HepG2 (cell line): Measurements from ENCODE around the gene LAMA5. TPM values are rescaled to one million over a fixed set of nuclear protein-coding genes. Genes with fewer than 3 reads are reported as not detected.

Experiments used
- BCL6 ChIP-seq: IDR thresholded peaks from 2 replicates; pipeline ENCODE4 v1.6.1; 2016; ENCODE audit warnings: missing genetic modification reagents, missing compliant biosample characterization
- CBX2 ChIP-seq, 2 experiments: fragments of 200-600 bp in 1 of 2; sonication (generic); formaldehyde crosslinking in 1 of 2; IDR thresholded peaks; 2 replicates each; pipeline versions ENCODE4 v1.7.0 to v1.8.1; 2018 to 2022; ENCODE audit warnings: low read depth in 2 of 2, low read length in 1 of 2, mild to moderate bottlenecking in 1 of 2, missing genetic modification reagents in 1 of 2
- CHD4 ChIP-seq: fragments of 200-600 bp; sonication (generic); IDR thresholded peaks from 2 replicates; pipeline ENCODE4 v1.7.0; 2017; ENCODE audit warnings: mild to moderate bottlenecking, low read length, borderline replicate concordance
- FOXK1 ChIP-seq: sonication (generic); formaldehyde crosslinking; IDR thresholded peaks from 2 replicates; pipeline ENCODE4 v1.4.0; 2020; ENCODE audit warnings: low read depth, missing genetic modification reagents, borderline replicate concordance
- HCFC1 ChIP-seq: fragments of 150-350 bp; IDR thresholded peaks from 2 replicates; pipeline ENCODE4 v1.6.1; 2014; ENCODE audit warnings: low read depth, low read length
- HDAC1 ChIP-seq: sonication (generic); formaldehyde crosslinking; IDR thresholded peaks from 2 replicates; pipeline ENCODE4 v1.5.1; 2020; ENCODE audit warnings: mild to moderate bottlenecking, missing genetic modification reagents
- MLLT10 ChIP-seq: sonication (generic); formaldehyde crosslinking; IDR thresholded peaks from 2 replicates; pipeline ENCODE4 v1.4.0; 2020; ENCODE audit warnings: missing genetic modification reagents
- NFIB ChIP-seq: sonication (generic); formaldehyde crosslinking; IDR thresholded peaks from 2 replicates; pipeline ENCODE4 v1.9.0; 2021; ENCODE audit warnings: missing genetic modification reagents, mild to moderate bottlenecking, borderline replicate concordance
- NFKBIZ ChIP-seq: IDR thresholded peaks from 2 replicates; pipeline ENCODE4 v1.6.1; 2018; ENCODE audit warnings: missing genetic modification reagents, missing compliant biosample characterization
- PAWR ChIP-seq: sonication (generic); formaldehyde crosslinking; IDR thresholded peaks from 2 replicates; pipeline ENCODE4 v1.4.0; 2020; ENCODE audit warnings: missing genetic modification reagents, mild to moderate bottlenecking, borderline replicate concordance
- SATB2 ChIP-seq: sonication (generic); formaldehyde crosslinking; IDR thresholded peaks from 2 replicates; pipeline ENCODE4 v1.5.0; 2020; ENCODE audit warnings: missing genetic modification reagents
- SOX13 ChIP-seq, 3 experiments: fragments of 450-650 bp in 1 of 3; sonication (generic) in 1 of 3; formaldehyde crosslinking in 1 of 3; IDR thresholded peaks in 2 of 3; conservative IDR thresholded peaks in 1 of 3; 2 replicates each; pipeline versions ENCODE4 v1.5.0 to v1.6.1; 2016 to 2020; ENCODE audit warnings: antibody characterized with exemption in 1 of 3, mild to moderate bottlenecking in 1 of 3, missing compliant biosample characterization in 1 of 3, missing genetic modification reagents in 1 of 3, moderate library complexity in 1 of 3
- ZFP91 ChIP-seq: sonication (generic); formaldehyde crosslinking; IDR thresholded peaks from 2 replicates; pipeline ENCODE4 v1.9.0; 2022; ENCODE audit warnings: missing genetic modification reagents, mild to moderate bottlenecking, borderline replicate concordance
- ZFX ChIP-seq: sonication (generic); formaldehyde crosslinking; IDR thresholded peaks from 2 replicates; pipeline ENCODE4 v1.4.0; 2020; ENCODE audit warnings: mild to moderate bottlenecking, low read depth, missing genetic modification reagents, moderate library complexity
- ZGPAT ChIP-seq: IDR thresholded peaks from 2 replicates; pipeline ENCODE4 v1.6.1; 2016; ENCODE audit warnings: mild to moderate bottlenecking
- ZKSCAN5 ChIP-seq: sonication (generic); formaldehyde crosslinking; IDR thresholded peaks from 2 replicates; pipeline ENCODE4 v1.5.1; 2020; ENCODE audit warnings: mild to moderate bottlenecking, missing genetic modification reagents
- ZNF20 ChIP-seq: sonication (generic); formaldehyde crosslinking; IDR thresholded peaks from 2 replicates; pipeline ENCODE4 v1.4.0; 2020; ENCODE audit warnings: mild to moderate bottlenecking, moderate library complexity, missing genetic modification reagents
- ZNF234 ChIP-seq: sonication (generic); formaldehyde crosslinking; conservative IDR thresholded peaks from 2 replicates; pipeline ENCODE4 v1.5.1; 2020; ENCODE audit warnings: mild to moderate bottlenecking, missing genetic modification reagents
- ZNF251 ChIP-seq: sonication (generic); formaldehyde crosslinking; IDR thresholded peaks from 2 replicates; pipeline ENCODE4 v1.9.0; 2021; ENCODE audit warnings: mild to moderate bottlenecking, missing genetic modification reagents
- ZNF317 ChIP-seq: sonication (generic); formaldehyde crosslinking; IDR thresholded peaks from 2 replicates; pipeline ENCODE4 v1.5.0; 2020; ENCODE audit warnings: mild to moderate bottlenecking, missing genetic modification reagents
- ZNF33B ChIP-seq: sonication (generic); formaldehyde crosslinking; IDR thresholded peaks from 2 replicates; pipeline ENCODE4 v1.5.1; 2020; ENCODE audit warnings: mild to moderate bottlenecking, missing genetic modification reagents
- ZNF703 ChIP-seq: sonication (generic); formaldehyde crosslinking; IDR thresholded peaks from 2 replicates; pipeline ENCODE4 v1.5.1; 2020; ENCODE audit warnings: missing genetic modification reagents, mild to moderate bottlenecking, moderate library complexity, borderline replicate concordance
- ZNF761 ChIP-seq: sonication (generic); formaldehyde crosslinking; conservative IDR thresholded peaks from 2 replicates; pipeline ENCODE4 v1.4.0; 2020; ENCODE audit warnings: mild to moderate bottlenecking, missing genetic modification reagents
- ZNF83 ChIP-seq: sonication (generic); formaldehyde crosslinking; IDR thresholded peaks from 2 replicates; pipeline ENCODE4 v1.4.0; 2020; ENCODE audit warnings: missing genetic modification reagents, mild to moderate bottlenecking, borderline replicate concordance
- polyA plus RNA-seq, 8 experiments: library from polyadenylated mRNA; depleted of rRNA in 3 of 8; stranded (reverse) in 7 of 8; unstranded in 1 of 8; fragments of >200 nt; fragmentation: Illumina TruSeq in 4 of 8; extraction: Trizol in 4 of 8; gene quantifications; 2 replicates each; pipeline versions ENCODE4 v1.2.1 to v1.2.3, GENCODE V29; 2011 to 2016; ENCODE audit warnings: low read depth in 4 of 8, missing spikeins in 1 of 8, mixed read lengths in 1 of 8; ENCODE audit not compliant: insufficient read depth in 1 of 8
- total RNA-seq, 5 experiments: library from RNA; depleted of rRNA; stranded (reverse); fragments of >200 nt; fragmentation: Illumina TruSeq; extraction: Trizol; gene quantifications; 2 replicates each; pipeline ENCODE4 v1.2.3, GENCODE V29; 2016; ENCODE audit warnings: low read depth in 1 of 5
- TF ChIP-seq, protein P1 (sequence below): IDR thresholded peaks from 2 replicates; pipeline ENCODE4 v1.6.1; 2016; ENCODE audit warnings: missing compliant biosample characterization, missing genetic modification reagents, borderline replicate concordance

LAMA5 gene
- total and polyA plus RNA-seq, 2 of the 13 experiments (the other 11 are each of a cell fraction or from before 2014, with no cell fraction given): 21.0 to 44.7 TPM

- TF ChIP-seq, protein P1, sequence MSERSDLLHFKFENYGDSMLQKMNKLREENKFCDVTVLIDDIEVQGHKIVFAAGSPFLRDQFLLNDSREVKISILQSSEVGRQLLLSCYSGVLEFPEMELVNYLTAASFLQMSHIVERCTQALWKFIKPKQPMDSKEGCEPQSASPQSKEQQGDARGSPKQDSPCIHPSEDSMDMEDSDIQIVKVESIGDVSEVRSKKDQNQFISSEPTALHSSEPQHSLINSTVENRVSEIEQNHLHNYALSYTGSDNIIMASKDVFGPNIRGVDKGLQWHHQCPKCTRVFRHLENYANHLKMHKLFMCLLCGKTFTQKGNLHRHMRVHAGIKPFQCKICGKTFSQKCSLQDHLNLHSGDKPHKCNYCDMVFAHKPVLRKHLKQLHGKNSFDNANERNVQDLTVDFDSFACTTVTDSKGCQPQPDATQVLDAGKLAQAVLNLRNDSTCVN (CRISPR knock-in tag): peak; percentile 72; the same call in 1 of the 2 replicates
- TF ChIP-seq ZNF20 (CRISPR knock-in tag): no peak
- TF ChIP-seq CHD4: no peak
- peak; percentile 88 for TF ChIP-seq ZGPAT (CRISPR knock-in tag)
- no peak for TF ChIP-seq HCFC1
- TF ChIP-seq MLLT10 (CRISPR knock-in tag): no peak
- peak; percentile 70 for TF ChIP-seq ZFP91 (CRISPR knock-in tag)
- TF ChIP-seq PAWR (CRISPR knock-in tag): 0 out of 2 replicates have a peak, but pooled peaks have one; percentile 35
- TF ChIP-seq ZNF33B (CRISPR knock-in tag): peak; percentile 53; the same call in 1 of the 2 replicates
- no peak for TF ChIP-seq ZNF83 (CRISPR knock-in tag)
- no peak for TF ChIP-seq ZNF251 (CRISPR knock-in tag)
- TF ChIP-seq NFIB (CRISPR knock-in tag): no peak
- no peak for TF ChIP-seq ZNF317 (CRISPR knock-in tag)
- 0 out of 2 replicates have a peak, but pooled peaks have one; percentile 29 for TF ChIP-seq NFKBIZ (CRISPR knock-in tag)
- no peak for TF ChIP-seq ZNF761 (CRISPR knock-in tag)
- TF ChIP-seq CBX2 (IDR thresholded peaks at IDR 0.05; ENCODE audit: low read depth, low read length): no peak
- no peak for TF ChIP-seq CBX2 (CRISPR knock-in tag; IDR thresholded peaks at IDR 0.05; ENCODE audit: low read depth)
- no peak for TF ChIP-seq ZNF234
- peak; percentile 84 for TF ChIP-seq ZFX (CRISPR knock-in tag)
- TF ChIP-seq SOX13 (IDR thresholded peaks at IDR 0.05): no peak
- no peak for TF ChIP-seq SOX13 (CRISPR knock-in tag; conservative IDR thresholded peaks at IDR 0.05 in 1 of 2, IDR thresholded peaks at IDR 0.05 in 1 of 2)
- no peak for TF ChIP-seq ZKSCAN5
- peak; percentile 36; the same call in 1 of the 2 replicates for TF ChIP-seq BCL6 (CRISPR knock-in tag)
- TF ChIP-seq HDAC1 (CRISPR knock-in tag): peak; percentile 75
- no peak for TF ChIP-seq ZNF703
- peak; percentile 54 for TF ChIP-seq FOXK1 (CRISPR knock-in tag)
- TF ChIP-seq SATB2: 0 out of 2 replicates have a peak, but pooled peaks have one; percentile 74
Observed at GRCh38 chr20:62382306-62383198, 15.4 kb upstream of the LAMA5 start (continued).
